Neural progenitor cell (in vitro differentiated cells): ENCODE measurements around the gene NRG3.

Experiments used
- EZH2 ChIP-seq: fragments of 200-600 bp; sonication (generic); IDR thresholded peaks from 2 replicates; pipeline ENCODE4 v1.6.1; 2017; ENCODE audit warnings: antibody characterized with exemption, mild to moderate bottlenecking, moderate library complexity
- EZH2phosphoT487 ChIP-seq: fragments of 200-600 bp; sonication (generic); IDR thresholded peaks from 2 replicates; pipeline ENCODE4 v1.6.1; 2017; ENCODE audit warnings: antibody characterized with exemption
- TF ChIP-seq, protein P1 (sequence below): fragments of 200-600 bp; sonication (generic); IDR thresholded peaks from 2 replicates; pipeline ENCODE4 v1.5.1; 2017; ENCODE audit warnings: antibody characterized with exemption, mild to moderate bottlenecking

DNA sequence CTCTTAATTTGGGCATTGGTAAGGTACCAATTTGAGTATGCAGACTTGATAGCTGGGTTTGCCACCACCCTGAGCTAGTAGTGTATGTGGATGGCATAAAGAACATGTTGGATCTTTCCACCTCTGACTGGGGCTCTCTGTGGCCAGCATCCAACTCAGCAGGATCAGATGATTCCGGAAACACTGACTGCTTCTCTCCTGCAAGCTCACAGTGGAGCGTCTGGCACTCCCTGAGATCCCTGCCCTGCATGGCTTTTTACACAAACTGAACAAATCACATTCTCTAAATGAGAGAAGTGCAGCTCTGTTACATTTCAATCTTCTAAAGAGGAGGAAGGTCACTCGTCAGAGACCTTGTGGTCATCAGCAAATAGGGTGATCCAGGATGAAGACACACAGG, 1057.5 kb downstream of the NRG3 start:
- TF ChIP-seq EZH2phosphoT487 (no peak), EZH2 (no peak)
- TF ChIP-seq, protein P1, sequence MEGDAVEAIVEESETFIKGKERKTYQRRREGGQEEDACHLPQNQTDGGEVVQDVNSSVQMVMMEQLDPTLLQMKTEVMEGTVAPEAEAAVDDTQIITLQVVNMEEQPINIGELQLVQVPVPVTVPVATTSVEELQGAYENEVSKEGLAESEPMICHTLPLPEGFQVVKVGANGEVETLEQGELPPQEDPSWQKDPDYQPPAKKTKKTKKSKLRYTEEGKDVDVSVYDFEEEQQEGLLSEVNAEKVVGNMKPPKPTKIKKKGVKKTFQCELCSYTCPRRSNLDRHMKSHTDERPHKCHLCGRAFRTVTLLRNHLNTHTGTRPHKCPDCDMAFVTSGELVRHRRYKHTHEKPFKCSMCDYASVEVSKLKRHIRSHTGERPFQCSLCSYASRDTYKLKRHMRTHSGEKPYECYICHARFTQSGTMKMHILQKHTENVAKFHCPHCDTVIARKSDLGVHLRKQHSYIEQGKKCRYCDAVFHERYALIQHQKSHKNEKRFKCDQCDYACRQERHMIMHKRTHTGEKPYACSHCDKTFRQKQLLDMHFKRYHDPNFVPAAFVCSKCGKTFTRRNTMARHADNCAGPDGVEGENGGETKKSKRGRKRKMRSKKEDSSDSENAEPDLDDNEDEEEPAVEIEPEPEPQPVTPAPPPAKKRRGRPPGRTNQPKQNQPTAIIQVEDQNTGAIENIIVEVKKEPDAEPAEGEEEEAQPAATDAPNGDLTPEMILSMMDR = no peak
